Activated CD4-positive, alpha-beta T cell treated with anti-CD3 and anti-CD28 coated beads for 1 hour (primary cell): ENCODE data around the gene PGA4.
"Not testable (repeated sequence)": the region's sequence is repeated elsewhere in the genome, so short reads cannot be mapped to it uniquely, and the experiment has no call there.

Experiments used
- DNase-seq: peaks from one replicate; pipeline ENCODE4 v3.0.0-alpha.2; 2020

PGA4 gene

GRCh38 chr11:61252332-61252731 lies 30.2 kb downstream of the PGA4 start:
- DNase-seq = not testable (repeated sequence)

DNA sequence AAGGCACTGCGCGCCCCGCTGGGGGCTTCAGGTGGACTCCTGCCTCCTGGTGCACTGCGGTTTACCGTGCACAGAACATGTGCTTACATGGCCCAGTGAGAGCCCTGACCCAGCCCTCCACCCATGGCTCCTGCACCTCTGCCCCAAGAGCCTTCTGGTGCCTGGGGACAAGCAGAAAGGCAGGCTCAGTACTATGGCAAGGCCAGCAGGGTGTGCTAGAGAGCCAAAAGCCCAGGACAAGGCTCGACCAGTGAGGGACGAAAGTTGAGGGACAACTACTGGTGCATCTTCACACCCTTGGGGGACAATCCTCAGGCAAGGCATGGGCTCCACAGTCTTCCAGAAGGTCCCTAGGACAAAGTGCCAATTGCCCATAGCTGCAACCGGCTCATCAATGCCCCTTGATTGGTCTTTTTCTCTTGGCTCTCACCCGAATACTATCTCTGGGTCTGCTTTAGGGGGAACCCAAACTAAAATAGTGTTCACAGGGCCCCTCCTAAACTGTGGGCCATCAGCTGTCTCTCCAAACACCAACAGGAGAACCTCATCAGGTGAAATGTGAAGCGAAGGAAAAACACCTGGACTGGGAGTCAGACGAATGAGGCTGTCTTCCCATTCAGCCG lies 32.4 kb downstream of the PGA4 start:
- DNase-seq = peak; percentile 28

GRCh38 chr11:61256710-61257482 lies 34.7 kb downstream of the PGA4 start:
- no peak for DNase-seq

DNA sequence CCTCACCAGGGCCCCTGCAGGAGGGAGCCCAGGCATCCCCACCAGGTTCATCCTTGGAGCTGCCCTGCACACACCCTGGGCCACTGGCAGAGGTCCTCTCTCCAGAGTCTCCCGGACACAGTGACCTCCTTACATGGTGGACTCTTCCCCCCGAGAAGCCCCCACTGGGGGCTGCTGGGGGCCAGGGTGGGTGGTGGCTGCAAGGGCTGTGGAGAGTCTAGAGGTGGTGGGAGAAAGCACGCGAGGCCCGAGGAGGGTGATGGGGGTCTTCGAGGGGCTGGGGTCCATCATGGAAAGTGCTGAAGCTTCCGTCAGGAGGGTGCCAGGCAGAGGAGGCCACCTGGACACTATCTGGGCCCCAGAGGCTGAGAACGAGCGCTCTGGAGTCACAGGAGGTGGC lies 36.4 kb downstream of the PGA4 start:
- DNase-seq = no peak

DNA sequence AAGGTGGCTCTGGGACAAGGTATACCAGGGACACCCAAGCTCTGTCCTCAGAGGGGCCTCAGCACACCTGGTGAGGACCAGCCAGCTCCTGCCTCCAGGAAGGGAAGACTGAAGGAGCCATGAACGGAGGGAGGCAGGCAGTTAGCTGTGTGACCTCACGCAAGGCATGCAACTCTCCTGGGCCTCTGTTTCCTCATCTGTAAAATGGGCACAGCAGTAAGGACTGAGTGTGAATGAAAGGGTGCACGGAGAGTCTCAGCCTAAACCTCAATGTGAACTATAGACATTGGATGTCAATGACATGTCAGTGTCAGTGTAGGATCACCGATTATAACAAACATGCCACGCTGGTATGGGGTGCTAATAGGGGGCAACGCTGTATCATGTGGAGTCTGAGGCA lies 37.2 kb downstream of the PGA4 start:
- no peak for DNase-seq

DNA sequence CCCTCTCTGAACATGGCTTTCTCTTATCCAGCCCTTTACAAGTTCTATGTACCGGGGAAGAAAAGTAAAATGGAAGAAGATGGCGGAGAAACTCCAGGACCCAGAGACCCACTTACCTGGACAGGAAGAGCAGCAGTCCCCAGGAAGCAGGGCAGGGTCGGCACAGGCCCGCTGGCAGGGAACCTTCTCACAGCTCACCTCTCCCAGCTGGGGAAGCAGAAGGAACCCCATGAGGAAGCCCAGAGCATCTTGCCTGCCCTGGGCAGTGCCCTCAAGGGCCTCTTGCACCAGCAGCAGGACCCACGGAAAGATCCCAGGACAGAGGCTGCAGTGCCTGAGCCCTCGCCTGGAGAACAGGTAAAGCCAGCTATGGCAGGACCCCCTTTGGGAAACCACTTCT lies 42.2 kb downstream of the PGA4 start:
- no peak for DNase-seq

DNA sequence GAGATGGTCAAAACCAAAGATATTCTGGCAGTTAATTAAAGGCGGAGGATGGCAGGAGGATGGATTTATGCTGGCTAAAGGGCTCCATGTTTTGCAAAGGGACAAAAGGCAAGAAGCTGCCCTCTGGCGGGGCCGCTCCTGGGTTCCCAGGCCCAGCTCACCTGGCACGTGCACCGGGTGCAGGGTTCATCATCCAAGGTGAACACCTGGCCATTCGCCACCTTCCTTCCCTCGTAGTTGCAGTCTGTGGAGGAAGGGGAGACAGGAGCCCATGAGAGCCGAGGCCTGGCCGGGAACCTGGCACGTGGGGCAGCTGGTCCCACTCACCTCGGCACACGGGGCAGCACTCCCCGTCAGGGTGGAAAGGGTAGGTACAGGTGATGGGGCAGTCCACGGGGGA lies 42.6 kb downstream of the PGA4 start:
- DNase-seq = no peak

GRCh38 chr11:61265357-61265756 lies 43.2 kb downstream of the PGA4 start:
- no peak for DNase-seq

- no peak for DNase-seq
These were observed 44.5 kb downstream of the PGA4 start for GRCh38 chr11:61266602-61267001.

- DNase-seq = no peak
These were observed 45.3 kb downstream of the PGA4 start for GRCh38 chr11:61267437-61267841.

DNA sequence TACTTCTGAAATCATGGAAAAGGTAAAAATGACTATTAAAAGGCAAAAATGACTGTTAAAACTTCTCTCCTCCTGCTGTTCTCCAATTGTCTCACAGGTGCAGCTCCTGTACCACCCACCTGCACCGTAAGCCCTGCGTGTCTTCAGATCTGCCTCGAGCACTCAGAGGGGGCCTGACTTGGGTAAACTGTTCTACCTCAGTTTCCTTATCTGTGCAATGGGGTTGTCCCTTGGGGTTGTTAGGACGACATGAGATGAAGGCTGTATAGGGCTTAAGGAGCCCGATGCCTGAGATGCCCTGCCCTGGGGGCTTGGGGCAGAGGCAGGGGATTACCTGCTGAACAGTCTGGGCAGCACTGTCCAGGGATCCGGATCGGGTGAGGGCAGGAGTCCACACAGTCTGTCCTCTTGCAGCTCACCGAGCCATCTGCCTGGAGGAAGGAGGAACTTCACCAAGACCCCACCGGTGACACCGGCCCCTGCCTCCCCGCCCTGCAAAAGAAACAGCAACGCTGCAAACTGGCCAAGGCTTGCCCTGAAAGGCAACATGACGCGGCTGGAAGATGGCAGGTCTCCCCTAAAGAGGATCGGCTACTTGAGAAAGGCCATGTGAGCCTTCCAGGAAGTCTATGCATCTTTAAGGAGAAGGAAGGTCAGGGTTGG lies 46.6 kb downstream of the PGA4 start:
- DNase-seq = no peak

DNA sequence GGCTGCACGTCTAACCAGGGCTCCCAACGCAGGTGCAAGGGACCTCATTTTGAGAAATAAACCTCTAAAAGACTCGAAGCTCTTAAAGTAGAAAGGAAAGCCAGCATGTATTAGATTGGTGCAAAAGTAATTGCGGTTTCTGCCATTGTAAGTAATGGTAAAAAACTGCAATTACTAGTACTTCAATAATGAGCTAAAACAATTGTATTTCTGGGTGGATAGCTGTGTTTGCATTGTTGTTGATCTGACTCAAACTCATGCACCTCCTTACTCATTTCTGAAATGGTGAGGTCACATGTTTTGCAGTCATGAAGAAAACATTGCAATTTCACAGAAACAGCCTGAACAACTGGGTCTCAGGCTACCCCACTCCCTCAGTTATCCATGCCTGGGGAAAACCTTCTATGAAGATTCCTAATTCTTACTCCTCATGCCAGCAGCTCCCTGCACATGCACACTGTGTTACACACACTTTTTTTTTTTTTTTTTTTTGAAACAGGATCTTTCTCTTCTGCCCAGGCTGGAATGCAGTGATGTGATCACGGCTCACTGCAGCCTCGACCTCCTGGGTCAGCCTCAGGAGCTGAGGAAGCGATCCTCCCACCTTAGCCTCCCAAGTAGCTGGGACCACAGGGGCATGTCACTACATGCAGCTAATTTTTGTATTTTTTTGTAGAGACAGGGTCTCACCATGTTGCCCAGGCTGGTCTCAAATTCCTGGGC lies 48.4 kb downstream of the PGA4 start:
- DNase-seq = no peak

GRCh38 chr11:61272731-61273130 lies 50.6 kb downstream of the PGA4 start:
- DNase-seq = no peak

DNA sequence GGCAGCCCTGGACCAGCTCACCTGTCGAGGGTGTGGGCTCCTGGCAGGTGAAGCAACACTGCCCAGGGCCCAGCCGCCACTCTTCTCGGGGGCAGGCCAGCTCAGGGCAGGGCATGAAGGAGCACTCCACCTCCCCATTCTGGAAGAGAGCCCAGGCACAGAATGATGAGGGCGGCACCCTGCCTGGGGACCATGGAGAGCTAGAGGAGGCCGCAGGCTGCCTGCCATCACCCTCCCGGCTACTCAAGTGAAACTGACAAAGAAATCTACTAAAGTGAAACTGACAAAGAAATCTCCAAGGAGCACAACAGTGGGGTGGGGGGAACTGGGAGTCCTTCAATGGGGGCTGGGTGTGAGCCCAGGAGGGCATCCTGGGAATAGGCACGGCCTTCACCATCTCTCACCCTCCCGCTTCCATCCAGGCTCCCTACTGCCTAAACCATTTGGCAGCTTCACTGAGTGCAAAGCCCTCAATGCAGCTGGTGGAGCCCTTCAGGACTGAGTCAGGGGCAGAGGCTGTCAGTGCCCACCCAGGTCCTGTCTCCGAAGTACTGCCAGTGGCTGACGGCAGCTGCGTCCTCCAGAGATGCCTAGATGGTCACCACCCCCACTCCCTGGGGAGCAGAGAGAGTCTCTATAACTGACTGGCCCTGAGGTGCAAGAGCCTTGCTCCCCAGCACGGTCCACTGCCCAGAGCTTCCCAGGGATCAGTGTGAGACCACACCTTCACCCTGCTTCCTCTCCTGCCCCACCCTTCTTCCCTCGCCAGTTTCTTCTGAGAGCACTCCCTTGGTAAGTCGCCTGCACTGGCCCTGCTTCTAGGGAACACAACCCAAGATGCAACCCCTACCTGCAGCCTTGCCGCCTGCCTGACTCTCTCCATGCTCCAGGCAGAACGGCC lies 51.3 kb downstream of the PGA4 start:
- DNase-seq = no peak

- DNase-seq = no peak
These were observed 51.9 kb downstream of the PGA4 start for GRCh38 chr11:61274084-61274483.

DNA sequence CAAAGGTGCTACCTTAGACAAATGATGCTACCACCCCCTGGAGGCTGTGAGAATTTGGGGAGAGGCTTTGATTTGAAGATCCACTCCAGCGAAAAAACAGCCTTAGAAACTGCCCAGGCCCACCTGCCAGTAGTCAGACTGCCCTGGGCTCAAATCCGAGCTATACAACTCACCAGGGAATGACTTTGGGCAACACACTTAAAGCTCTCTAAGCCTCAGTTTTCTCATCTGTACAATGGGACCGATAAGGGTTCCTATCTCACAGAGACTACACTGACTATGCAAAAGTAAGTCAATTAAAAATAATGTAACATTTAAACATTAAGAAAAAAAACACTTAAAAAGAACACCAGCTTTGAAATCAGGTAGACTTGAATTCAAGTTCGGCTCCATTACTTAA lies 53.0 kb downstream of the PGA4 start:
- DNase-seq = no peak

DNA sequence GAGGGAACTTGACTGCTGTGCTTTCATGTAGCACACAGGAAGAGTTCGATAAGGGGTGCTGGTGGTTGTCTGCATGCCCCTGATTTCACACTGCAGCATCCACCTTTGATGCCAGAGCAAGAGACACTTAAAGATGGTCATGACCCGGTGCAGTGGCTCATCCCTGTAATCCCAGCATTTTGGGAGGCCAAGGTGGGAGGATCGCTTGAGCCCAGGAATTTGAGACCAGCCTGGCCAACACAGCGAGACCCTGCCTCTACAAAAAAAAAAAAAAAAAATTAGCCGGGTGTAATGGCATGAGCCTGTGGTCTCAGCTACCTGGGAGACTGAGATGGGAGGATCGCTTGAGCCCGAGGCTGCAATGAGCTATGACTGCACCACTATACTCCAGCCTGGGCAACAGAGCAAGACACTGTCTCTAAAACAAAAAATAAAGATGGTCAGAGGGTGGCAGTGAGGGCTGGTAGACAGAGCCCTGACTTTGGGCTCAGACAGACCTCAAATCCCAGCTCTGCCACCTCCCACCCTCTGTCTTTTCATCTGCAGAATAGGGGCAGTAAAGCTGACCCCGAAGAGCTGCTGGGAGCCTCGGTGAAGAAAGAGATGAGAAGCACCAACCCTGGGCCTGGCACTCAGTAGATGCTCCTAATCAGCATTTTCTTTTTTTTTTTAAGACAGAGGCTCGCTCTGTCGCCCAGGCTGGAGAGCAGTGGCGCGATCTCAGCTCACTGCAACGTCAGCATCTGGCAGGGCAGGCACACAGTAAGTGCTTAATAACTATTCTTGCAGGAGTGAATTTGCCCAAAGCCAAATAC lies 55.2 kb downstream of the PGA4 start:
- no peak for DNase-seq

DNA sequence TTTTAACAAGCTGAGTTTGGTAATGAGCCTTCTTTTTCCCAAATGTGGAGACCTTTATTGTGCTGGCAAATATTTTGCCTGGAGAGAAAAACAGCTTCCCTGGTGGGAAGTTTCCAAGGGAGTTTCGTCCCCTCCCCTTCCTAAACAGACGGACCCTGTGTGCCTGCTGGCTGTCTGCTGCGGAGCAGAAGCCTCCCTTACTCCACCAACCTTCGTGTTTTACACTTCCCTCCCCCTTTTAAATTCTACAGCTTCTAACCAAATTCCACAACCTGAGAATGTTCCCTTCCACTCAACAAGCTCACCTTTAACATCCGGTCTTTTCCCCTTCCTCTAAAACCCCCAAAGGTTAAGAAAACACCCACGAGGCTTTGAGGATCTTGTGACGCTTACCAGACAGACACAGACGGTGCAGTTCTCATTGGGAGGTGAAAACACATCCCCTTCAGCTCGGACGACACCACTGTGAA lies 55.9 kb downstream of the PGA4 start:
- no peak for DNase-seq

GRCh38 chr11:61279934-61280659 lies 58.0 kb downstream of the PGA4 start:
- no peak for DNase-seq

GRCh38 chr11:61280883-61281580 lies 58.9 kb downstream of the PGA4 start:
- DNase-seq = no peak
